WTC11 (cell line): ENCODE data around the gene RHOT1.

Experiments
- CTCF ChIP-seq: fragments of 200-600 bp; IDR thresholded peaks from 2 replicates; pipeline ENCODE4 v1.8.0; 2022; ENCODE audit warnings: antibody characterized with exemption
- E2F4 ChIP-seq: sonication (generic); formaldehyde crosslinking; IDR thresholded peaks from 2 replicates; pipeline ENCODE4 v1.8.1; 2022; ENCODE audit warnings: low read depth, mild to moderate bottlenecking, moderate library complexity, missing genetic modification reagents, borderline replicate concordance
- FOXP4 ChIP-seq: sonication (generic); formaldehyde crosslinking; IDR thresholded peaks from 2 replicates; pipeline ENCODE4 v1.8.0; 2022; ENCODE audit warnings: mild to moderate bottlenecking, missing genetic modification reagents
- MAX ChIP-seq: sonication (generic); formaldehyde crosslinking; IDR thresholded peaks from 2 replicates; pipeline ENCODE4 v1.8.0; 2022; ENCODE audit warnings: mild to moderate bottlenecking, missing genetic modification reagents
- NR2C2 ChIP-seq: sonication (generic); formaldehyde crosslinking; IDR thresholded peaks from 2 replicates; pipeline ENCODE4 v1.8.0; 2022; ENCODE audit warnings: mild to moderate bottlenecking, missing genetic modification reagents
- SP1 ChIP-seq: sonication (generic); formaldehyde crosslinking; conservative IDR thresholded peaks from 2 replicates; pipeline ENCODE4 v1.8.1; 2022; ENCODE audit warnings: missing genetic modification reagents
- ZNF532 ChIP-seq: fragments of 250-450 bp; sonication (Bioruptor Pico); IDR thresholded peaks from 2 replicates; pipeline ENCODE4 v1.9.0; 2021; ENCODE audit warnings: mild to moderate bottlenecking, borderline replicate concordance

- TF ChIP-seq FOXP4 (CRISPR knock-in tag), result no peak
- TF ChIP-seq CTCF, result no peak
- no peak for TF ChIP-seq ZNF532 (CRISPR knock-in tag)
- TF ChIP-seq E2F4 (CRISPR knock-in tag), result no peak
- TF ChIP-seq MAX (CRISPR knock-in tag), result no peak
- TF ChIP-seq SP1, result no peak
- TF ChIP-seq NR2C2 (CRISPR knock-in tag), result no peak
These were observed 64.6 kb downstream of the RHOT1 start for GRCh38 chr17:32206861-32207260.
